ENCODE data around the gene PLEKHG4. TPM values are rescaled to one million over a fixed set of nuclear protein-coding genes. Genes with fewer than 3 reads are reported as not detected.
A peak's percentile ranks its signal among the peaks of the same experiment; 100 is the strongest.

Gene PLEKHG4
- total and polyA plus RNA-seq, 10 of the 15 experiments (the other 5 are each of a cell fraction or from before 2014, with no cell fraction given): 0.14 to 2.6 (median 0.99) TPM

DNA sequence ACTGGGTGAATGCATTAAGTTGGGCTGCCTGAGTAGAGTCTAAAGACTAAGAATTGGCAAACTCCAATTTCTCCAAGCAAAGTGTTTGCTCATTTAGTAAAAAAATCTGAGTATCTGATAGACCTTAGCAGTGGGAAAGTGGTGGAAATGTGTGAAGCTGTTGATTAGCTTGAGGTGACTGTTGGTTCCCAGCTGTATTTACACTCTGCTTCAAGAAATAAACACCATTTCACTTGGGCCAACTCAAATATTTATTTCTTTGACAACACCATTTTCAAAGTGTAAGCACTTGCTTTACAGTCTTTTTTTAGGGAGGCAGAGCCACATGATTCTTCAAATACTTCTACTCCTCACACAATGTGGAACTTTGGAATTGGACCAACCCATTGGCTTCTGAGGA, 38.5 kb downstream of the PLEKHG4 start (continued):
- TF ChIP-seq FOS (IDR thresholded peaks at IDR 0.05; ENCODE audit: borderline replicate concordance, extremely low read depth, insufficient read length) (no peak), JUNB (IDR thresholded peaks at IDR 0.05) (no peak)

- Histone ChIP-seq H3K9me3 (replicated peaks; ENCODE audit: control insufficient read depth, insufficient read depth, low read length) (no peaks in the 10 kb centered on the region), H3K27ac (ENCODE audit: control insufficient read depth, insufficient read depth) (peak overlapping the region; percentile 29; the same call in 1 of the 2 replicates), H3K79me2 (ENCODE audit: control insufficient read depth, insufficient read depth, low read length) (no peaks in the 10 kb centered on the region), H4K20me1 (ENCODE audit: control insufficient read depth, insufficient read depth) (no peaks in the 10 kb centered on the region), H3K4me1 (ENCODE audit: control insufficient read depth, insufficient read depth, low read length) (peaks cover 22% of the 10 kb centered on the region), H3K36me3 (ENCODE audit: control insufficient read depth in 2 of 2, insufficient read depth in 2 of 2, low read length in 1 of 2) (no peaks in the 10 kb centered on the region), H3K9ac (ENCODE audit: control insufficient read depth, insufficient read depth, low read length) (peak overlapping the region; percentile 69), H3K27me3 (replicated peaks in 1 of 2; ENCODE audit: control insufficient read depth in 2 of 2, insufficient read depth in 2 of 2, low read length in 1 of 2) (no peaks in the 10 kb centered on the region; a peak in 1 of 4 replicates), H3K4me2 (ENCODE audit: control insufficient read depth, insufficient read depth) (peak overlapping the region; percentile 91), H3K4me3 (peak overlapping the region; percentile 74), H2AFZ (ENCODE audit: control insufficient read depth, low read depth, low read length) (peak overlapping the region; percentile 56)
- in situ Hi-C loops (cut with MboI) (no loop called here), intact Hi-C loops (cut with micrococcal nuclease; ENCODE audit: unreplicated experiment) (loop anchor here (5.0 kb wide), 1 partner anchor 49 kb away; the partner anchor contains the start of gene PLEKHG4)
- TF ChIP-seq BCL11A (IDR thresholded peaks at IDR 0.05; ENCODE audit: low read depth, low read length) (no peak), BHLHE40 (IDR thresholded peaks at IDR 0.05; ENCODE audit: borderline replicate concordance in 1 of 2, low read depth in 2 of 2, low read length in 1 of 2) (peak in 1 of 2 experiments; percentile 44; a peak in 1 of 4 replicates)
- ATAC-seq (no peak), DNase-seq (ENCODE audit: low read depth, low spot score) (no peak), FAIRE-seq (no peak)
- CTCF ChIA-PET: interaction anchor here (0.7 to 2.6 kb wide), 10 partner anchors 13 to 66 kb away, joined by 3 to 20 read pairs (median 4); partner anchors contain the start of gene PLEKHG4
- POLR2A ChIA-PET: interaction anchor here (0.6 to 1.2 kb wide), 4 partner anchors 8 to 78 kb away, joined by 3 to 10 read pairs (median 3); partner anchors contain the start of gene FHOD1
- SMC1A ChIA-PET (ENCODE audit: uncharacterized antibody, unreplicated experiment): interaction anchor here (1.3 to 2.0 kb wide), 3 partner anchors 13 to 44 kb away, joined by 6 to 9 read pairs (median 6); no protein-coding TSS in a partner anchor
- 14% methylated on average over 11 of the region's 11 CpGs for WGBS (ENCODE audit: insufficient coverage, insufficient replicate concordance, low lambda C conversion rate, missing lambda C conversion rate)
- BruUV-seq (replicated peaks): no TSS peak
- RAD21 ChIA-PET (ENCODE audit: unreplicated experiment): interaction anchor here (0.8 to 2.9 kb wide), 4 partner anchors 14 to 78 kb away, joined by 3 to 13 read pairs (median 4); partner anchors contain the start of gene FHOD1
Observed at GRCh38 chr16:67326115-67326471, 46.8 kb downstream of the PLEKHG4 start.
